ENCODE measurements around the gene RPL36AL. TPM values are rescaled to one million over a fixed set of nuclear protein-coding genes. Genes with fewer than 3 reads are reported as not detected.

RPL36AL gene
- total and polyA plus RNA-seq, 10 of the 15 experiments (the other 5 are each of a cell fraction or from before 2014, with no cell fraction given), result 222 to 1,379 (median 545) TPM

DNA sequence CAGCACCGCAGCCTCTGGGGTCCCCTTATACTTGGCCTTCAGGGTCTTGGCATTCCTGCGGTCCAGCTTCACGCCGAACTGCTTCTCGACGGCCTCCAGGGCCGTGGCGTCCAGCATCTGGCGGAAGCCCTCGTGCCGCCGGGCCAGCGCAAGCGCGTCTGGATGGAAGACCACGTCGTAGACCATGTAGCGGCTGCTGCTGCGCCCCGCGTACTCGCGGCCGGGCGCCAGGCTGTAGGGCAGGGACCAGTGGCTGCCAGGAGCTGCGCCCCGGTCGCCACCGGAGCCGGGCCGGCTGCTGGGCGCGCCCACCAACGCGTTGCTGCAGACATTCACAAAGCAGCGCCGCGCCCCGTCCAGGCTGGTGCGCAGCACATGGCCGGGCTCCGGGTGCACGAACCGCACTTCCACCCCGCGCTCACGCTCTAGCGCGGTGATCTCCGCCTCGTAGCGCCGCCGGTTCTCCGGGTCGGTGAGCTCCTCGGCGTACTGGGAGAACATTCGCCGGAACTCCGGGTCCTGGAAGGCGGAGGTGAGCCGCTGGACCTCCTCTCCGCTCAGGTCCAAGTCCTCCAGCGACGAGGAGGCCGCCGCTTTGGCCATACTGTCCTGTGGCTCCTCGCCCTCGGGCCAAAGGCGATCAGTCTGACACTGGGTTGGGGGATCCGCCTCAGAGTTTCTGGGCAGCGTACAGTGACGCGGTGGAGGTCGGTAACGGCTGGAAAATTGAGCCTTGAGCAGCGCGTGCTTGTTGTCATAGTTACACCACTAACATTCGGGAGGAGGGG is 14.3 kb upstream of the RPL36AL start, which contains the start of gene DNAAF2 (continued):
- TF ChIP-seq, protein P1, sequence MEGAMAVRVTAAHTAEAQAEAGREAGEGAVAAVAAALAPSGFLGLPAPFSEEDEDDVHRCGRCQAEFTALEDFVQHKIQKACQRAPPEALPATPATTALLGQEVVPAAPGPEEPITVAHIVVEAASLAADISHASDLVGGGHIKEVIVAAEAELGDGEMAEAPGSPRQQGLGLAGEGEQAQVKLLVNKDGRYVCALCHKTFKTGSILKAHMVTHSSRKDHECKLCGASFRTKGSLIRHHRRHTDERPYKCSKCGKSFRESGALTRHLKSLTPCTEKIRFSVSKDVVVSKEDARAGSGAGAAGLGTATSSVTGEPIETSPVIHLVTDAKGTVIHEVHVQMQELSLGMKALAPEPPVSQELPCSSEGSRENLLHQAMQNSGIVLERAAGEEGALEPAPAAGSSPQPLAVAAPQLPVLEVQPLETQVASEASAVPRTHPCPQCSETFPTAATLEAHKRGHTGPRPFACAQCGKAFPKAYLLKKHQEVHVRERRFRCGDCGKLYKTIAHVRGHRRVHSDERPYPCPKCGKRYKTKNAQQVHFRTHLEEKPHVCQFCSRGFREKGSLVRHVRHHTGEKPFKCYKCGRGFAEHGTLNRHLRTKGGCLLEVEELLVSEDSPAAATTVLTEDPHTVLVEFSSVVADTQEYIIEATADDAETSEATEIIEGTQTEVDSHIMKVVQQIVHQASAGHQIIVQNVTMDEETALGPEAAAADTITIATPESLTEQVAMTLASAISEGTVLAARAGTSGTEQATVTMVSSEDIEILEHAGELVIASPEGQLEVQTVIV (IDR thresholded peaks at IDR 0.05; ENCODE audit: borderline replicate concordance, partially characterized antibody), result no peak
- TF ChIP-seq, protein P2, sequence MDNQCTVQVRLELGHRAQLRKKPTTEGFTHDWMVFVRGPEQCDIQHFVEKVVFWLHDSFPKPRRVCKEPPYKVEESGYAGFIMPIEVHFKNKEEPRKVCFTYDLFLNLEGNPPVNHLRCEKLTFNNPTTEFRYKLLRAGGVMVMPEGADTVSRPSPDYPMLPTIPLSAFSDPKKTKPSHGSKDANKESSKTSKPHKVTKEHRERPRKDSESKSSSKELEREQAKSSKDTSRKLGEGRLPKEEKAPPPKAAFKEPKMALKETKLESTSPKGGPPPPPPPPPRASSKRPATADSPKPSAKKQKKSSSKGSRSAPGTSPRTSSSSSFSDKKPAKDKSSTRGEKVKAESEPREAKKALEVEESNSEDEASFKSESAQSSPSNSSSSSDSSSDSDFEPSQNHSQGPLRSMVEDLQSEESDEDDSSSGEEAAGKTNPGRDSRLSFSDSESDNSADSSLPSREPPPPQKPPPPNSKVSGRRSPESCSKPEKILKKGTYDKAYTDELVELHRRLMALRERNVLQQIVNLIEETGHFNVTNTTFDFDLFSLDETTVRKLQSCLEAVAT (IDR thresholded peaks at IDR 0.05), result no peak; the same call in 1 of the 2 replicates
- TF ChIP-seq CREM (IDR thresholded peaks at IDR 0.05; ENCODE audit: low read depth), result peak; percentile 11; the same call in 1 of the 2 replicates
- TF ChIP-seq ESRRA (IDR thresholded peaks at IDR 0.05; ENCODE audit: low read length), result no peak
- no peak; the same call in 1 of the 2 replicates for TF ChIP-seq NR2C1 (IDR thresholded peaks at IDR 0.05)
- TF ChIP-seq KLF5 (IDR thresholded peaks at IDR 0.05; ENCODE audit: partially characterized antibody), result no peak
- no peak for TF ChIP-seq SMAD1 (IDR thresholded peaks at IDR 0.05; ENCODE audit: low read depth, partially characterized antibody)
- no peak for TF ChIP-seq RBBP5 (conservative IDR thresholded peaks at IDR 0.05)
- TF ChIP-seq TARDBP (IDR thresholded peaks at IDR 0.05; ENCODE audit: borderline replicate concordance), result no peak
- no peak for TF ChIP-seq ZNF384 (IDR thresholded peaks at IDR 0.05; ENCODE audit: borderline replicate concordance, low read depth, low read length)
- no peak for TF ChIP-seq WRNIP1 (IDR thresholded peaks at IDR 0.05; ENCODE audit: borderline replicate concordance, low read depth, low read length)
- TF ChIP-seq SMAD5 (IDR thresholded peaks at IDR 0.05; ENCODE audit: low read depth), result no peak
- no peak for TF ChIP-seq CEBPB (IDR thresholded peaks at IDR 0.05; ENCODE audit: borderline replicate concordance in 1 of 2, low read depth in 2 of 2, low read length in 2 of 2)
- no peak for TF ChIP-seq ZNF274 (IDR thresholded peaks at IDR 0.05; ENCODE audit: insufficient read depth, insufficient read length)
- TF ChIP-seq IKZF1 (conservative IDR thresholded peaks at IDR 0.05), result peak; percentile 93
- peak; percentile 59 for TF ChIP-seq LARP7 (IDR thresholded peaks at IDR 0.05)
- TF ChIP-seq, protein P3, sequence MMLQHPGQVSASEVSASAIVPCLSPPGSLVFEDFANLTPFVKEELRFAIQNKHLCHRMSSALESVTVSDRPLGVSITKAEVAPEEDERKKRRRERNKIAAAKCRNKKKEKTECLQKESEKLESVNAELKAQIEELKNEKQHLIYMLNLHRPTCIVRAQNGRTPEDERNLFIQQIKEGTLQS (IDR thresholded peaks at IDR 0.05; ENCODE audit: borderline replicate concordance, extremely low read depth, low read depth, low read length), result no peak
- TF ChIP-seq NFXL1 (IDR thresholded peaks at IDR 0.05; ENCODE audit: borderline replicate concordance), result no peak
- TF ChIP-seq RCOR1 (conservative IDR thresholded peaks at IDR 0.05; ENCODE audit: low read depth, low read length), result no peak
- no peak for TF ChIP-seq ZNF217 (IDR thresholded peaks at IDR 0.05)
- TF ChIP-seq SRF (IDR thresholded peaks at IDR 0.05; ENCODE audit: low read depth in 2 of 2, low read length in 2 of 2), result no peak
- TF ChIP-seq ASH2L (IDR thresholded peaks at IDR 0.05; ENCODE audit: borderline replicate concordance, low read depth), result no peak
- TF ChIP-seq POLR2AphosphoS2 (IDR thresholded peaks at IDR 0.05; ENCODE audit: low read depth, low read length), result no peak
- TF ChIP-seq FOS (IDR thresholded peaks at IDR 0.05; ENCODE audit: borderline replicate concordance, extremely low read depth, insufficient read length), result no peak
- no peak; the same call in 1 of the 2 replicates for TF ChIP-seq BACH1 (IDR thresholded peaks at IDR 0.05; ENCODE audit: borderline replicate concordance)
- TF ChIP-seq, protein P4, sequence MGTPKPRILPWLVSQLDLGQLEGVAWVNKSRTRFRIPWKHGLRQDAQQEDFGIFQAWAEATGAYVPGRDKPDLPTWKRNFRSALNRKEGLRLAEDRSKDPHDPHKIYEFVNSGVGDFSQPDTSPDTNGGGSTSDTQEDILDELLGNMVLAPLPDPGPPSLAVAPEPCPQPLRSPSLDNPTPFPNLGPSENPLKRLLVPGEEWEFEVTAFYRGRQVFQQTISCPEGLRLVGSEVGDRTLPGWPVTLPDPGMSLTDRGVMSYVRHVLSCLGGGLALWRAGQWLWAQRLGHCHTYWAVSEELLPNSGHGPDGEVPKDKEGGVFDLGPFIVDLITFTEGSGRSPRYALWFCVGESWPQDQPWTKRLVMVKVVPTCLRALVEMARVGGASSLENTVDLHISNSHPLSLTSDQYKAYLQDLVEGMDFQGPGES (IDR thresholded peaks at IDR 0.05), result no peak
- no peak; a peak in 1 of 4 replicates for TF ChIP-seq IKZF2 (IDR thresholded peaks at IDR 0.05)
